Measurements from ENCODE around the gene NBDY. TPM values are rescaled to one million over a fixed set of nuclear protein-coding genes. Genes with fewer than 3 reads are reported as not detected.
A peak's percentile ranks its signal among the peaks of the same experiment; 100 is the strongest.

NBDY gene
- total and polyA plus RNA-seq, 4 donors = 35.7 to 45.5 (median 43.0) TPM

DNA sequence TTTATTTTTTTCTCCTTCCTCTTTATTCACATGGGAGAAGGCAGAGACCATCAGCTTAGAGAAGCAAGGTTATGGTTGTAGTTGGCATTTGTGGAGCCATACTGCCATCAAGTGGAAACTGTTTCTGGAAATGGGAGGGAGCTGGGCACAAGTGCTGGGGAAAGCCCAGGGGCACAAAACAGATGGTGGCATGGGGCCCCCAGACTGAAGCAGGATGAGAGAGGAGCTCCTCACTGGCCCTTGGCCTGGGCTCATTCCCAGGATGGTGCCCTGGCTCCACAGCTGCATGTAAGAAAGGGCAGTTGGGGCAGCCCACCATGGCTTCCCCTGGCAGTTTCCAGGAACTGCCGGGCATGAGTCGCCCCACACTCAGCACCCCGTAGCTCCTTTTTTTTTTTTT is 59.2 kb downstream of the NBDY start:
- 38 to 43% methylated on average over 3 of the region's 3 CpGs for WGBS, 2 donors
- Histone ChIP-seq H3K4me3 (ENCODE audit: low read length in 2 of 2) (peak overlapping the region in 1 of 2 donors; percentile 0), H3K4me1 (ENCODE audit: control insufficient read depth in 1 of 2, insufficient read depth in 2 of 2, low read length in 2 of 2) (no peaks in the 10 kb centered on the region), H3K9me3 (ENCODE audit: control insufficient read depth, low read length) (no peaks in the 10 kb centered on the region), H3K36me3 (ENCODE audit: control insufficient read depth in 1 of 2, insufficient read depth in 2 of 2, low read length in 1 of 2) (no peaks in the 10 kb centered on the region), H3K27me3 (ENCODE audit: control insufficient read depth in 1 of 2, insufficient read depth in 2 of 2, low read length in 1 of 2) (no peaks in the 10 kb centered on the region), H3K27ac (ENCODE audit: low read depth in 1 of 2, low read length in 2 of 2) (no peak overlapping the region)
- ATAC-seq (ENCODE audit: low FRiP score) (no peak), DNase-seq (peak in 1 of 2 donors; percentile 76)
- intact Hi-C loops (cut with DNase I) = no loop called here

GRCh38 chrX:56788717-56789122 is 59.7 kb downstream of the NBDY start:
- no peak for ATAC-seq (ENCODE audit: low FRiP score)
- H3K27ac ChIP-seq (ENCODE audit: low read depth in 1 of 2, low read length in 2 of 2) = no peak overlapping the region
- no peaks in the 10 kb centered on the region for H3K9me3 ChIP-seq (ENCODE audit: control insufficient read depth, low read length)
- peak overlapping the region in 1 of 2 donors; percentile 0 for H3K4me3 ChIP-seq (ENCODE audit: low read length in 2 of 2)
- 35 to 56% methylated on average over 7 of the region's 7 CpGs for WGBS, 2 donors
- peak in 1 of 2 donors; percentile 90 for DNase-seq
- no peaks in the 10 kb centered on the region for H3K27me3 ChIP-seq (ENCODE audit: control insufficient read depth in 1 of 2, insufficient read depth in 2 of 2, low read length in 1 of 2)
- H3K36me3 ChIP-seq (ENCODE audit: control insufficient read depth in 1 of 2, insufficient read depth in 2 of 2, low read length in 1 of 2) = no peaks in the 10 kb centered on the region
- intact Hi-C loops (cut with DNase I) = no loop called here
- H3K4me1 ChIP-seq (ENCODE audit: control insufficient read depth in 1 of 2, insufficient read depth in 2 of 2, low read length in 2 of 2) = no peaks in the 10 kb centered on the region

GRCh38 chrX:56789518-56790070 is 60.6 kb downstream of the NBDY start:
- no peak overlapping the region for H3K27ac ChIP-seq (ENCODE audit: low read depth in 1 of 2, low read length in 2 of 2)
- ATAC-seq (ENCODE audit: low FRiP score) (no peak), DNase-seq (peak in 1 of 2 donors; percentile 55)
- H3K4me3 ChIP-seq (ENCODE audit: low read length in 2 of 2) = no peak overlapping the region
- intact Hi-C loops (cut with DNase I) = no loop called here
- 63 to 69% methylated on average over 7 of the region's 7 CpGs for WGBS, 2 donors
- no peaks in the 10 kb centered on the region for H3K4me1 ChIP-seq (ENCODE audit: control insufficient read depth in 1 of 2, insufficient read depth in 2 of 2, low read length in 2 of 2)
- H3K36me3 ChIP-seq (ENCODE audit: control insufficient read depth in 1 of 2, insufficient read depth in 2 of 2, low read length in 1 of 2) = no peaks in the 10 kb centered on the region
- no peaks in the 10 kb centered on the region for H3K27me3 ChIP-seq (ENCODE audit: control insufficient read depth in 1 of 2, insufficient read depth in 2 of 2, low read length in 1 of 2)
- H3K9me3 ChIP-seq (ENCODE audit: control insufficient read depth, low read length) = no peaks in the 10 kb centered on the region

DNA sequence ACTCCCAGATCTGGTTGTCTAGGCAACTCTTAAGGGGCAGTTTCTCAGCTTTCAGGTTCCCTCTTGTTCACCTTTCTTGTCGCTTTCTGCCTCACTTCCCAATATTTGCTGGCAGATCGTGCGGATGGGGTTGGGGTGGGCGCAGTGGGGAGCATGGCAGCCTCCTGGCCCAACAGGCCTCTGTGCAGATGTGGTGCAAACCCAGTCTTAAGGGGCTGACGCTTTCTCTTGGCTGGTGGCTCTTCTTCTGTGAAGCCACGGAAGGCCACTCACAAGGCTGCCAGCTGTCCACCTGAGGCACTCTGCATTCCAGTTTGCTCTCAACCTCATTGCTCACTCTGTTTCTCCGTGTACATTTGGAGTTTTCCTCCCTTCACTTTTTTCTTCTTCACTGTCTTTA is 61.7 kb downstream of the NBDY start:
- Histone ChIP-seq H3K36me3 (ENCODE audit: control insufficient read depth in 1 of 2, insufficient read depth in 2 of 2, low read length in 1 of 2) (no peaks in the 10 kb centered on the region), H3K9me3 (ENCODE audit: control insufficient read depth, low read length) (no peaks in the 10 kb centered on the region), H3K4me3 (ENCODE audit: low read length in 2 of 2) (no peak overlapping the region), H3K27ac (ENCODE audit: low read depth in 1 of 2, low read length in 2 of 2) (no peak overlapping the region), H3K4me1 (ENCODE audit: control insufficient read depth in 1 of 2, insufficient read depth in 2 of 2, low read length in 2 of 2) (no peaks in the 10 kb centered on the region), H3K27me3 (ENCODE audit: control insufficient read depth in 1 of 2, insufficient read depth in 2 of 2, low read length in 1 of 2) (no peaks in the 10 kb centered on the region)
- 94 to 95% methylated on average over 7 of the region's 7 CpGs for WGBS, 2 donors
- DNase-seq = peak in 1 of 2 donors; percentile 25
- ATAC-seq (ENCODE audit: low FRiP score) = no peak
- intact Hi-C loops (cut with DNase I) = no loop called here

- Histone ChIP-seq H3K27me3 (ENCODE audit: control insufficient read depth in 1 of 2, insufficient read depth in 2 of 2, low read length in 1 of 2) (no peaks in the 10 kb centered on the region), H3K36me3 (ENCODE audit: control insufficient read depth in 1 of 2, insufficient read depth in 2 of 2, low read length in 1 of 2) (no peaks in the 10 kb centered on the region), H3K9me3 (ENCODE audit: control insufficient read depth, low read length) (no peaks in the 10 kb centered on the region), H3K4me3 (ENCODE audit: low read length in 2 of 2) (no peak overlapping the region), H3K4me1 (ENCODE audit: control insufficient read depth in 1 of 2, insufficient read depth in 2 of 2, low read length in 2 of 2) (no peaks in the 10 kb centered on the region), H3K27ac (ENCODE audit: low read depth in 1 of 2, low read length in 2 of 2) (no peak overlapping the region)
- intact Hi-C loops (cut with DNase I) = no loop called here
- 84 to 85% methylated on average over 3 of the region's 3 CpGs for whole genome bisulfite sequencing, 2 donors
- DNase-seq = no peak
- no peak for ATAC-seq (ENCODE audit: low FRiP score)
Measured at GRCh38 chrX:56791456-56791855, 62.4 kb downstream of the NBDY start.

DNA sequence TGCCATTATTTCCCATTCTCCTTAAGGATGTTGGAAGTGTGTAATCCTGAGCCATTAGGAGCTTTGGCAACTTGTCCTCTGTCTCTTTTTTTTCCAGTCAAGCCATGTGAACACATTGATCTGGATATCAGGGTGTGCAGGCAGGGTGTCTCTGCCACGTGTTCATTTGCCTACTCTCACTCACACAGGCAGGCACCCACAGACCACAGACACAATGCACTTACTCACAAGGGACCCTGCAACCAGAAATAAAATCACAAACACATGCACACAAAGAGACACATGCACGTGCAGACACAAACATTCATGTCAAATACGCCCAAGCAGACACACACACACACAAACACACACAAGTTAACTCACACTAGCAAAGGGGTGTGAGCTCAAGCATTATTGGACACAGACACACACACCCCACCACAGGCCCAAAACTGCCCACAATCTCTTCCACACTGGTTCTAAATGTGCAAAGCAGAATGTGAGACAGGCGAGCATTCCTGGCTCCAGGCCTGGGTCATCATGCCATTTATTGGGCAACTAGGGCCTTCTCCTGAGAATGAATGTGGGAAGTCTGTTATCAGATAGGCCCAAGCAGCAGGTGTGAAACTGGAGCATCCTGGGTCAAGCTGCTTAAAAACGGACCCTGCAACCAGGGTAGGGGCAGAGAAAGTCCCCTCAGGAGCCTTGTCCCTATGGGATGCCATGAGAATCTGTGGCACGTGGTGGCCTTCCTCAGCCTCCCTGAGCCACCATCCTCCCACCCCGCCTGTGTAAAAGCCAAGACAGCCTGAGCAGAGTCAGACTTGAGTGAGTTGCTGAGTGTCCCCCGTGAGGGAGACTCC is 63.4 kb downstream of the NBDY start:
- DNase-seq (peak in 1 of 2 donors; percentile 25), ATAC-seq (ENCODE audit: low FRiP score) (no peak)
- Histone ChIP-seq H3K27me3 (ENCODE audit: control insufficient read depth in 1 of 2, insufficient read depth in 2 of 2, low read length in 1 of 2) (no peaks in the 10 kb centered on the region), H3K4me1 (ENCODE audit: control insufficient read depth in 1 of 2, insufficient read depth in 2 of 2, low read length in 2 of 2) (no peaks in the 10 kb centered on the region), H3K36me3 (ENCODE audit: control insufficient read depth in 1 of 2, insufficient read depth in 2 of 2, low read length in 1 of 2) (no peaks in the 10 kb centered on the region), H3K27ac (ENCODE audit: low read depth in 1 of 2, low read length in 2 of 2) (no peak overlapping the region), H3K4me3 (ENCODE audit: low read length in 2 of 2) (no peak overlapping the region), H3K9me3 (ENCODE audit: control insufficient read depth, low read length) (no peaks in the 10 kb centered on the region)
- intact Hi-C loops (cut with DNase I) = no loop called here
- 84 to 85% methylated on average over 8 of the region's 8 CpGs for WGBS, 2 donors

DNA sequence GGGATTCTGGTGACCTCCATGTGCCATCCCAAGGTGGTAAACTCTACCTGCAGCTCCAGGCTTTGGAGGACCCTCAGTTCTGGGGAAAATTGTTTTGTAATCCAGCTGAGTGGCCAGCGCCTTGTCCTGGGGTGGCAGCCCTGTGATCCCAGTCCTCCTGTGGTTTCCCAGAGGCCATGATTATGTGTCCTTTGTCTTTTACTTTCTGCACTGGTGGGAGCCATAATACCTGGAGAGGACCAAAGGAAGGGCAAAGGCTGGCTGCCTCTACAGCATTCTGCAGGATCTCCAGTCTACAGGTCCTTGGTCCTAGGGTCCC is 64.0 kb downstream of the NBDY start:
- DNase-seq = no peak
- no peak for ATAC-seq (ENCODE audit: low FRiP score)
- 100% methylated on average over 1 of the region's 1 CpG for WGBS, 2 donors

DNA sequence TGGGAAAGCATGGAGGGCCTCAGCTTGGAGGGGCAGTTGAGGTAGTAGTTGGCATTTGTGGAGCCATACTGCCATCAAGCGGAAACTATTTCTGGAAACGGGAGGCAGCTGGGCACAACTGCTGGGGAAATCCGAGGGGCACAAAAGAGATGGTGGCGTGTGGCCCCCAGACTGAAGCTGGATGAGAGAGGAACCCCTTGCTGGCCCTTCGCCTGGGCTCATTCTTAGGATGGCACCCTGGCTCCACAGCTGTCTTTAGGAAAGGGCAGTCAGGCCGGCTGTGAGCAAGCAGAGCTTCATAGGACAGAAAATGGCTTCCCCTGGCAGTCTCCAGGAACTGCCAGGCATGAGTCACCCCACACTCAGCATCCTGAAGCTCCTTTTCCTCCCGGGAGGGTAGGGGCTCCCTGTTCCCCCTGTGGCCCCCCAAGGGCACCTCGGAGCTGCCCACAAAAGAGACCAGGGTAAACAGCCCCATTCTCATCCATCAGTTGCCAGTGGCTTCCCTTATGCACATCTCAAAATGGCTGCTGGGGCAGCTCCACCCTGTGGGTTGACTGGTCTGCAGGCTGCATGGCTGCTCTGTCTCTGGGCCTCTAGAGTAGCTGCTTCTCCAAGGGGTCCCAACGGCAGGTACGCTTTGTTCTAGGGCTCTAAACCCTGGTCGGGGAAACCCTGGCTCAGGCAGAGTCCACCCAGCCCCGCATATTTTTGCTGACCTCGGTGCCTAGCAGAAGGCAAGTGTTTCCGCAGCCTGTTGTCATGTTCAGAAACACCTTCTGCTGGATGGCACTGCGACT is 64.7 kb downstream of the NBDY start:
- H3K9me3 ChIP-seq (ENCODE audit: control insufficient read depth, low read length) = no peaks in the 10 kb centered on the region
- intact Hi-C loops (cut with DNase I) = no loop called here
- no peak overlapping the region for H3K4me3 ChIP-seq (ENCODE audit: low read length in 2 of 2)
- WGBS, 2 donors = 66 to 86% methylated on average over 15 of the region's 15 CpGs
- H3K27me3 ChIP-seq (ENCODE audit: control insufficient read depth in 1 of 2, insufficient read depth in 2 of 2, low read length in 1 of 2) = no peaks in the 10 kb centered on the region
- H3K4me1 ChIP-seq (ENCODE audit: control insufficient read depth in 1 of 2, insufficient read depth in 2 of 2, low read length in 2 of 2) = no peaks in the 10 kb centered on the region
- ATAC-seq (ENCODE audit: low FRiP score) (no peak), DNase-seq (peak in 1 of 2 donors; percentile 59)
- H3K36me3 ChIP-seq (ENCODE audit: control insufficient read depth in 1 of 2, insufficient read depth in 2 of 2, low read length in 1 of 2) = no peaks in the 10 kb centered on the region
- no peak overlapping the region for H3K27ac ChIP-seq (ENCODE audit: low read depth in 1 of 2, low read length in 2 of 2)

More for the DNA sequence above, 64.0 kb downstream of the NBDY start:
- Histone ChIP-seq H3K4me1 (ENCODE audit: control insufficient read depth in 1 of 2, insufficient read depth in 2 of 2, low read length in 2 of 2) (no peaks in the 10 kb centered on the region), H3K4me3 (ENCODE audit: low read length in 2 of 2) (no peak overlapping the region), H3K9me3 (ENCODE audit: control insufficient read depth, low read length) (no peaks in the 10 kb centered on the region), H3K27ac (ENCODE audit: low read depth in 1 of 2, low read length in 2 of 2) (no peak overlapping the region), H3K36me3 (ENCODE audit: control insufficient read depth in 1 of 2, insufficient read depth in 2 of 2, low read length in 1 of 2) (no peaks in the 10 kb centered on the region), H3K27me3 (ENCODE audit: control insufficient read depth in 1 of 2, insufficient read depth in 2 of 2, low read length in 1 of 2) (no peaks in the 10 kb centered on the region)
- intact Hi-C loops (cut with DNase I) = no loop called here

Data from aorta (tissue), 5 donors.